Fibroblast of lung (primary cell): ENCODE measurements around the gene TMEM143.

ENCODE experiments used
- EZH2 ChIP-seq: IDR thresholded peaks from 2 replicates; pipeline ENCODE4 v1.5.1; 2012; ENCODE audit warnings: low read length, control low read depth, mild to moderate bottlenecking; ENCODE audit errors: missing control alignments
- TF ChIP-seq, protein P1 (sequence below), 2 donors: IDR thresholded peaks in 1 of 2; conservative IDR thresholded peaks in 1 of 2; 1 replicate in 1 of 2; 2 replicates in 1 of 2; pipeline ENCODE4 v1.5.1; 2011 to 2012; ENCODE audit warnings: low read length in 2 of 2, control low read depth in 1 of 2, inconsistent platforms in 1 of 2, low read depth in 1 of 2, mild to moderate bottlenecking in 1 of 2

GRCh38 chr19:48405010-48405659 is 41.4 kb upstream of the TMEM143 start:
- TF ChIP-seq, protein P1, sequence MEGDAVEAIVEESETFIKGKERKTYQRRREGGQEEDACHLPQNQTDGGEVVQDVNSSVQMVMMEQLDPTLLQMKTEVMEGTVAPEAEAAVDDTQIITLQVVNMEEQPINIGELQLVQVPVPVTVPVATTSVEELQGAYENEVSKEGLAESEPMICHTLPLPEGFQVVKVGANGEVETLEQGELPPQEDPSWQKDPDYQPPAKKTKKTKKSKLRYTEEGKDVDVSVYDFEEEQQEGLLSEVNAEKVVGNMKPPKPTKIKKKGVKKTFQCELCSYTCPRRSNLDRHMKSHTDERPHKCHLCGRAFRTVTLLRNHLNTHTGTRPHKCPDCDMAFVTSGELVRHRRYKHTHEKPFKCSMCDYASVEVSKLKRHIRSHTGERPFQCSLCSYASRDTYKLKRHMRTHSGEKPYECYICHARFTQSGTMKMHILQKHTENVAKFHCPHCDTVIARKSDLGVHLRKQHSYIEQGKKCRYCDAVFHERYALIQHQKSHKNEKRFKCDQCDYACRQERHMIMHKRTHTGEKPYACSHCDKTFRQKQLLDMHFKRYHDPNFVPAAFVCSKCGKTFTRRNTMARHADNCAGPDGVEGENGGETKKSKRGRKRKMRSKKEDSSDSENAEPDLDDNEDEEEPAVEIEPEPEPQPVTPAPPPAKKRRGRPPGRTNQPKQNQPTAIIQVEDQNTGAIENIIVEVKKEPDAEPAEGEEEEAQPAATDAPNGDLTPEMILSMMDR (conservative IDR thresholded peaks at IDR 0.05 in 1 of 2, IDR thresholded peaks at IDR 0.05 in 1 of 2; ENCODE audit: low read depth in 1 of 2, low read length in 2 of 2), result no peak
- TF ChIP-seq EZH2, result no peak
